ENCODE results near the gene MAPK8IP3. TPM values are rescaled to one million over a fixed set of nuclear protein-coding genes. Genes with fewer than 3 reads are reported as not detected.

The MAPK8IP3 gene
- total RNA-seq, 1 donor, result 135 TPM

DNA sequence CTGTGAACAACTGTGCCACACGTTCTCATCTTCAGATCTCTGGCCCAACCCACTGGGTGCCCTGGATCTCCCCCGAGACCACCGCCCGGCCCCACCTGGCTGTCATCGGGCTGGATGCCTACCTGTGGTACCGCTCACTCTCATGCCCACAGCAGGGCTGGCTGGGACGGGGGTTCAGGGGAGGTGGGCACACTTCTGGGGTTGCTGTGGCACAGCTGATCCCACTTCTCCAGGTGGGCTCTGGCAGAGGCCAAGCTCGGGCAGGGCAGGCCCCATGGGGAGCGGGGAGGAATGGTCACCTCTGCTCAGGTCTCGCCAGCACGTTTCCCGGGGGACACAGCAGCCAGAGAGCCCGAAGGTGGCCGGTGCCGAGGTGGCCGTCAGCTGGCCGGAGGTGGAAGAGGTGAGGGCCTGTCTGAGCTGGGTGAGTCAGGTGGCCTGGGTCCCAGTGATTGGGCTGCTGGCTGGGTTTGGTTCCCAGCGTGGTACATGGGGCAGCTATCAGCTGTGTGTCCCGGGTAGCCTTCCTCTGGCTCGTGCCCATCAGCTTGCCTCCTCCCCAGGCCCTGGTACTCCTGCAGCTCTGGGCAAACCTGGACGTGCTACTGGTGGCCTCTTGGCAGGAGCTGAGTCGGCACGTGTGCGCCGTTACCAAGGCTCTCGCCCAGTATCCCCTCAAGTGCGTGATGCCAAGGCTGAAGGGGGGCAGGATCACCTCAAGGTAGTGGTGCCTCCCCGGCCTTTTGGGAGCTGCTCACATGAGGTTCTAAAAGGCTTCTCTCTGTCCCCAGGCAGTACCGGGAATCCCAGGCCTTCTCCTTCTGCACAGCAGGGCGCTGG, 69.2 kb downstream of the MAPK8IP3 start:
- no peak overlapping the region for H3K4me3 ChIP-seq (ENCODE audit: low read length)
- no peaks in the 10 kb centered on the region for H3K9me3 ChIP-seq (ENCODE audit: low read depth, low read length)
- no peaks in the 10 kb centered on the region for H3K27me3 ChIP-seq (ENCODE audit: insufficient read depth, low read length)
- H3K4me1 ChIP-seq (ENCODE audit: insufficient read depth, low read length), result peaks cover 32% of the 10 kb centered on the region

GRCh38 chr16:1775846-1776671, 70.1 kb downstream of the MAPK8IP3 start:
- H3K4me3 ChIP-seq (ENCODE audit: low read length), result no peak overlapping the region
- no peaks in the 10 kb centered on the region for H3K27me3 ChIP-seq (ENCODE audit: insufficient read depth, low read length)
- H3K4me1 ChIP-seq (ENCODE audit: insufficient read depth, low read length), result peaks cover 32% of the 10 kb centered on the region
- no peaks in the 10 kb centered on the region for H3K9me3 ChIP-seq (ENCODE audit: low read depth, low read length)

DNA sequence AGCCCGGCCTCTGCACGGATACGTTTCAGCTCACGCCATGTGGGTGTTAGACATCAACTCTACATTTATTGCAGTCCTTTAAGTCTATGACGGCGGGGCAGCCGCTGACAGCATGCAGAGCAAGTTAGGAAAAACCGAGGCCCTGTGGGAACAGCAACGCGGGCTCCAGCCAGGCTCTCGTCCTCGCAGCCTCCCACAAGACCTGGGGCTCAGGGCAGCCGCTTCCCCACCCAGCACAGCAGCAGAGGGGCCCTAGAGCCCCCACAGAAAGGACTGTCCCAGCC, 70.6 kb downstream of the MAPK8IP3 start:
- Histone ChIP-seq H3K9me3 (ENCODE audit: low read depth, low read length) (no peaks in the 10 kb centered on the region), H3K4me1 (ENCODE audit: insufficient read depth, low read length) (peaks cover 38% of the 10 kb centered on the region), H3K4me3 (ENCODE audit: low read length) (no peak overlapping the region), H3K27me3 (ENCODE audit: insufficient read depth, low read length) (no peaks in the 10 kb centered on the region)

- Histone ChIP-seq H3K4me1 (ENCODE audit: insufficient read depth, low read length) (peaks cover 36% of the 10 kb centered on the region), H3K9me3 (ENCODE audit: low read depth, low read length) (no peaks in the 10 kb centered on the region), H3K4me3 (ENCODE audit: low read length) (no peak overlapping the region), H3K27me3 (ENCODE audit: insufficient read depth, low read length) (no peaks in the 10 kb centered on the region)
These were observed 71.0 kb downstream of the MAPK8IP3 start for GRCh38 chr16:1776991-1777374.

DNA sequence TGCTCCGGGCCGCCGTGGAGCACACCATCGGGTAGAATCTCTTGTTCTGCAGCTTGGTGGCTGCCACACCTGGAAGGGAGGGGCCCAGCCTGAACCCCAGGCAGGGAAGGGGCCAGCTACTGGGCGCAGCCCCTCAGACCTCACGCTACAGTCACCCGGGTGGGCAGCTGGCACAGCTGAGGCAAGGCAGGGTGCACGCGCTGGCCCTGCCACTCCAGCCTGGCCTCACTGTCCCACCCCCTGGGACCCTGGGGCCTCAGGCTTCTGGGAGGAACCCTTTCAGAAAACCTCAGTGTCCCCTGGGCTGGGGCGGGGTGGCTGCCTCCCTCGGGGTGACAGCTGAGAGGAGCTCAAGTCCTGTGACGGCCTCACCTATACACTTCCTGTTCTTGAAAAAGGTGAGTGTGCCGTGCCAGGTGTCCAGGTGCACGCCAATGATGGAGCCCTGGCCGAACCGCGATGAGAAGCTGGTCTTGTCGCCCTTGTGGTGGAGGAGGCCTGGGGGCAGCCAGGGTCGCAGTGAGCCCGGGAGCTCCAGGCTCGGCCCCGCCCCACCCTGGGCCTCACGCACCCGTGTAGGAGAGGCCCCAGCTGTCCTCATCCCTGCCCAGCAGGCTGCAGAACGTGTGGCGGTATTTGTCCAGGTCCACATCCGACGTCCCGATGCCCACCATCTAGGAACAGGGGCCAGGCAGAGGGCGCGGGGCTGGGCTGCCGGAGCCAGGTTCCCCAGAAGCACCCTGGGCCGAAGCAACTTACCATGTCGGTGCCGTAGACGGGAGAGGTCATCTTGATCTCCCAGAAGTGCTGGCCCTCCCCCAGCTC, 71.6 kb downstream of the MAPK8IP3 start:
- Histone ChIP-seq H3K4me1 (ENCODE audit: insufficient read depth, low read length) (peaks cover 30% of the 10 kb centered on the region), H3K9me3 (ENCODE audit: low read depth, low read length) (no peaks in the 10 kb centered on the region), H3K4me3 (ENCODE audit: low read length) (no peak overlapping the region), H3K27me3 (ENCODE audit: insufficient read depth, low read length) (no peaks in the 10 kb centered on the region)

- H3K4me1 ChIP-seq (ENCODE audit: insufficient read depth, low read length), result peaks cover 33% of the 10 kb centered on the region
- no peaks in the 10 kb centered on the region for H3K9me3 ChIP-seq (ENCODE audit: low read depth, low read length)
- H3K4me3 ChIP-seq (ENCODE audit: low read length), result no peak overlapping the region
- H3K27me3 ChIP-seq (ENCODE audit: insufficient read depth, low read length), result no peaks in the 10 kb centered on the region
These were observed 72.5 kb downstream of the MAPK8IP3 start for GRCh38 chr16:1778200-1779179.

DNA sequence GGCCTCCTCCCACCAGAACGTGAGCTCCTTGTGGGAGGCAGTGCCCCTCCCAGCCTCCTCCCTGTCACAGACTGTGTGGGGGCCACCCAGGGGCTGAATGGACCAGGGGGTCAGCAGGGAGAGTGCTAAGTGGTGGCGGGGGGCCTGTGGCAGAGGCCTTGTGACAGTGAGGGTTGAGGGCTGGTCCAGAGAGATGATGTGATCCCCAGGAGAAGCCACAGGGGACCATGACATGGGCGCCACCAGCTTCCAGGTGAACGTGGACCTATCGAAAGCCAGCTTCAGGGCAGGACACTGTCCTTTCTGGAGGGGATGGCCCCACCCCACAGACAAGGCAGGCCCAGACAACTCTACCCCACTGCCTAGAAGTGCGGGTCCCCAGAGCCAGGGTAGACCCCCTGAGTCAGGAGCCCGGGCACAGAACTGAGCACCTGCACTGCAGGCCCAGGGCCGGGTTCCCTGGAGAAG, 73.3 kb downstream of the MAPK8IP3 start:
- peaks cover 32% of the 10 kb centered on the region for H3K4me1 ChIP-seq (ENCODE audit: insufficient read depth, low read length)

DNA sequence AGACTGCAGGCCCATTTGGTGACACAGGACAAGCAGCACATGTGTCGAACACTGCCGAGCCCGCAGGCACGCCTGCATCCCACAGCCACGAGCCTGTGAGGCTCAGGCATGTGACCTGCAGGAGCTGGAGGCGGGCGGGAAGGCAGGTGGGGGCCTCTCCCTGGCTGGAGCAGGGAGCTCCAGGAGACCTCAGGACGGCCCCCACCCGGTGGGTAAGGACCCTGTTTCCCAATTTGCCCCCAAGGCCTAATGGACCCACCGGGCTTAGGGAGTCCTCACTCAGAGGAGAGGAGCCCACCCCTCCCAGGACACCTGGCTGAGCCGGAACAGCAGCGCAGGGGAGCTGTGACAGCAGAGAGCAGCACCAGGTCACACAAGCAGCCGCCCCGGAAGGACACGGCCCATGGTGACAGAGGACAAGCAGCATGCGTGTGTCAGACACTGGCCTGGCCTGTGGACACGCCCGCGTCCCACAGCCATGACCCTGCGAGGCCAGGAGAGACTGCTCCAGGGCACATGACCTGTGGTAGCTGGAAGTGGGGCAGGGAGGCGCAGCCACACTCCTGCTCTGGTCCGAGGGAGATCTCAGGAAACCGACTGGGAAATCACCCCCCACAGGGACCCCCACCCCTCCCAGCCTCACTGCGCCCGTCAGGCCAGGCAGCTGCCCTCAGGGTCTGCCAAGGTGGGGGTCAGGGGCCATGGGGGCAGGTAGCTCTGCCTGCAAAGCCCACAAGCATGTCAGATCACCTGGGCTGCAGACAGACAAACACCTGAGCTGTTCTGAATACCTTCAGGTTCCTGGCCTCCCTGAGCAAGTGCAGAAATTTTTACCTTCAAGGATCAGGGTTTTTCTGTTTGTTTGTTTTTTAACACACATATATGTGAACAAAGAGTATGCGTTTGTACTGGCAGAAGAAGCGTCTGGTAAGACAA, 74.0 kb downstream of the MAPK8IP3 start:
- H3K27me3 ChIP-seq (ENCODE audit: insufficient read depth, low read length), result no peaks in the 10 kb centered on the region
- H3K9me3 ChIP-seq (ENCODE audit: low read depth, low read length), result no peaks in the 10 kb centered on the region
- H3K4me3 ChIP-seq (ENCODE audit: low read length), result no peak overlapping the region
- H3K4me1 ChIP-seq (ENCODE audit: insufficient read depth, low read length), result peaks cover 25% of the 10 kb centered on the region

More for the DNA sequence above, 73.3 kb downstream of the MAPK8IP3 start:
- Histone ChIP-seq H3K27me3 (ENCODE audit: insufficient read depth, low read length) (no peaks in the 10 kb centered on the region), H3K9me3 (ENCODE audit: low read depth, low read length) (no peaks in the 10 kb centered on the region), H3K4me3 (ENCODE audit: low read length) (no peak overlapping the region)

- Histone ChIP-seq H3K4me3 (ENCODE audit: low read length) (no peak overlapping the region), H3K4me1 (ENCODE audit: insufficient read depth, low read length) (peaks cover 23% of the 10 kb centered on the region), H3K9me3 (ENCODE audit: low read depth, low read length) (no peaks in the 10 kb centered on the region), H3K27me3 (ENCODE audit: insufficient read depth, low read length) (no peaks in the 10 kb centered on the region)
These were observed 74.7 kb downstream of the MAPK8IP3 start for GRCh38 chr16:1780677-1781072.

DNA sequence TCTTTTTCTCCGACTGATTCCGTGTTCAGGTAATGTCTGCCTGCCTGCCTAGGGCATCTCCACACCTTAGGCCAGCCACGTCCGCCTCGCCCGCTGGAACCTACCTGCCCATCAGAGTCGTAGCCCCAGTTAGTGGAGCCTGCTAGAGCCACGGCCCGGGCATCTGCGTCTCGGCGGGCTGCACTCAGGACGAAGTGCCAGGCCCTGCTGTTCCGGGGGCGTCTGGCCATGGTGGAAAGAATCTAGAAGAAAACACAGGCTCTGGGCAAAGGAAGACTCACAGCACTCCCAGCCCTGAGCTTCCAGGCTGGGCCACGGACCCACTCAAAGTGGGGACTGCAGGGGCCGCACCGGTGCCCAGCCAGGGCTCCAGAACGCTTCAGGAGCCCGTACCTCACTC, 75.3 kb downstream of the MAPK8IP3 start:
- Histone ChIP-seq H3K4me1 (ENCODE audit: insufficient read depth, low read length) (peaks cover 23% of the 10 kb centered on the region), H3K27me3 (ENCODE audit: insufficient read depth, low read length) (no peaks in the 10 kb centered on the region), H3K4me3 (ENCODE audit: low read length) (peak overlapping the region; percentile 84), H3K9me3 (ENCODE audit: low read depth, low read length) (no peaks in the 10 kb centered on the region)

DNA sequence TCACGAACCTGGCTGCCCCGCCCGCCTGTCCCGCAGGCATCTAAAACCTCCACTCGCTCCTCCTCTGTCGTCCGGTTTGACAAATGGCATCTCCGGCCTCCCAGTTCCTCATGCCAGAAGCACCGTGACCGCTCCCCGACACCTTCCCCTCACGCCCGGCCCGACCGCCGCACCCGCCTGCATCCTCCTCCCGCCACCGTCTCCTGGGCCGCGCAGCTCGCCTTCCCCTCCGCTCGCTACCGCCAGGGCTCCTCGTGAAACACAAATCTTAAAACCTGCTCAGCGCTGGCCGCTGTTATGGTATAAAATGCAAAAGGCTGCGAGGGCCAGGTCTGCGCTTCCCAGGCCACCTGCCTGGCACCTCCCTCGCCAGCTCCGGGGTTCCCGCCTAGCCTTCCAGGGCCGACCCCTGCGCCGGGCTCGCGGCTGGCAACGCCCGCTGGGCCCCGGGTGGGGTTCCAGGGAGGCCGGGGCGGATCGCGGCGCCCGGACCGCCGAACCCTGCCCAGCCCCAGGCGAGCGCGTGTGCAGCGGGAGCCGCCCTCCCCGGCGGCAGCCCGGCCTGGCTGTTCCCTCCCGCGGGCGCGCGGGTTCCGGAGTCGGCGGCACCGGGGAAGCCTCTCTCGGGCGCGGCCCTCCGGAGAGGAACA, 75.9 kb downstream of the MAPK8IP3 start:
- peaks cover 23% of the 10 kb centered on the region for H3K4me1 ChIP-seq (ENCODE audit: insufficient read depth, low read length)
- no peaks in the 10 kb centered on the region for H3K9me3 ChIP-seq (ENCODE audit: low read depth, low read length)
- peak overlapping the region; percentile 84 for H3K4me3 ChIP-seq (ENCODE audit: low read length)
- H3K27me3 ChIP-seq (ENCODE audit: insufficient read depth, low read length), result no peaks in the 10 kb centered on the region

GRCh38 chr16:1782408-1783264, 76.6 kb downstream of the MAPK8IP3 start, which contains the start of the genes NUBP2 and SPSB3:
Gene NUBP2, plus strand, starts transcription at chr16:1782960. Its CDS starts 61 bp downstream, at chr16:1783021.
Gene SPSB3, minus strand, starts transcription at chr16:1782571. Its CDS starts 1,088 bp downstream, at chr16:1781483.
- peak within 1 kb of the TSS; percentile 84 for H3K4me3 ChIP-seq (ENCODE audit: low read length)
- peaks cover 23% of the 10 kb centered on the region for H3K4me1 ChIP-seq (ENCODE audit: insufficient read depth, low read length)
- no peaks in the 10 kb centered on the region for H3K27me3 ChIP-seq (ENCODE audit: insufficient read depth, low read length)
- no peaks in the 10 kb centered on the region for H3K9me3 ChIP-seq (ENCODE audit: low read depth, low read length)

Data from mononuclear cell (primary cell).